ENCODE results near the gene LDLRAD2. TPM values are rescaled to one million over a fixed set of nuclear protein-coding genes. Genes with fewer than 3 reads are reported as not detected.

Gene LDLRAD2
- total RNA-seq, 4 donors from 2014 or later: 0.22 TPM; not detected in 3

- Histone ChIP-seq H3K9me3 (no peaks in the 10 kb centered on the region), H3K27ac (no peak overlapping the region), H3K27me3 (no peaks in the 10 kb centered on the region), H3K4me3 (replicated peaks in 1 of 3) (no peak overlapping the region), H3K4me1 (no peaks in the 10 kb centered on the region), H3K36me3 (peaks cover 82 to 85% of the 10 kb centered on the region in 2 donors)
- DNase-seq: no peak
- intact Hi-C loops (cut with DNase I): no loop called here
- TF ChIP-seq POLR2A (IDR thresholded peaks at IDR 0.05): no peak
- no peak for TF ChIP-seq CTCF (IDR thresholded peaks at IDR 0.05)
- WGBS, 2 donors: 94 to 97% methylated on average over 8 to 10 of the region's 10 CpGs
Observed at GRCh38 chr1:21859669-21860179, 47.7 kb downstream of the LDLRAD2 start.

- intact Hi-C loops (cut with DNase I): no loop called here
- H3K27ac ChIP-seq: no peak overlapping the region
- H3K9me3 ChIP-seq: no peaks in the 10 kb centered on the region
- no peak overlapping the region for H3K4me3 ChIP-seq (replicated peaks in 1 of 3)
- no peak for DNase-seq
- peaks cover 77 to 82% of the 10 kb centered on the region in 2 donors for H3K36me3 ChIP-seq
- TF ChIP-seq CTCF (IDR thresholded peaks at IDR 0.05) (no peak), POLR2A (IDR thresholded peaks at IDR 0.05) (no peak)
- H3K27me3 ChIP-seq: no peaks in the 10 kb centered on the region
- 88 to 97% methylated on average over 3 of the region's 3 CpGs for WGBS, 2 donors
- H3K4me1 ChIP-seq: no peaks in the 10 kb centered on the region
Observed at GRCh38 chr1:21860971-21861370, 48.9 kb downstream of the LDLRAD2 start.

GRCh38 chr1:21861602-21862429, 49.8 kb downstream of the LDLRAD2 start:
- DNase-seq: no peak
- Histone ChIP-seq H3K36me3 (peaks cover 69 to 74% of the 10 kb centered on the region in 2 donors), H3K4me3 (replicated peaks in 1 of 3) (no peak overlapping the region), H3K4me1 (no peaks in the 10 kb centered on the region), H3K9me3 (no peaks in the 10 kb centered on the region), H3K27ac (no peak overlapping the region), H3K27me3 (no peaks in the 10 kb centered on the region)
- TF ChIP-seq CTCF (IDR thresholded peaks at IDR 0.05): no peak
- no peak for TF ChIP-seq POLR2A (IDR thresholded peaks at IDR 0.05)
- intact Hi-C loops (cut with DNase I): no loop called here
- 94 to 96% methylated on average over 19 of the region's 19 CpGs for WGBS, 2 donors

- 91 to 96% methylated on average over 7 to 9 of the region's 12 CpGs for WGBS, 2 donors
- no peak overlapping the region for H3K4me3 ChIP-seq (replicated peaks in 1 of 3)
- no peaks in the 10 kb centered on the region for H3K9me3 ChIP-seq
- peaks cover 52% of the 10 kb centered on the region in 2 donors for H3K36me3 ChIP-seq
- intact Hi-C loops (cut with DNase I): no loop called here
- no peak for DNase-seq
- TF ChIP-seq CTCF (IDR thresholded peaks at IDR 0.05) (no peak), POLR2A (IDR thresholded peaks at IDR 0.05) (no peak)
- H3K27me3 ChIP-seq: no peaks in the 10 kb centered on the region
- no peak overlapping the region for H3K27ac ChIP-seq
- H3K4me1 ChIP-seq: no peaks in the 10 kb centered on the region
Observed at GRCh38 chr1:21863981-21864380, 51.9 kb downstream of the LDLRAD2 start.

GRCh38 chr1:21864730-21865129, 52.7 kb downstream of the LDLRAD2 start:
- WGBS, 2 donors: 89 to 92% methylated on average over 15 to 27 of the region's 27 CpGs
- Histone ChIP-seq H3K4me1 (peaks cover 2 to 5% of the 10 kb centered on the region in 2 donors), H3K9me3 (no peaks in the 10 kb centered on the region), H3K27ac (no peak overlapping the region), H3K4me3 (replicated peaks in 1 of 3) (no peak overlapping the region), H3K36me3 (peaks cover 45 to 46% of the 10 kb centered on the region in 2 donors), H3K27me3 (no peaks in the 10 kb centered on the region)
- DNase-seq: no peak
- TF ChIP-seq POLR2A (IDR thresholded peaks at IDR 0.05) (no peak), CTCF (IDR thresholded peaks at IDR 0.05) (no peak)
- intact Hi-C loops (cut with DNase I): no loop called here

All from thyroid gland (tissue), 4 donors.